Tibial artery (tissue), 4 donors: ENCODE measurements around the gene TMEM213.

ENCODE experiments used
- DNase-seq, 2 donors: peaks; one replicate each; pipeline ENCODE4 v3.0.0-alpha.2; 2019
- H3K27ac ChIP-seq, 2 donors: fragments of 200-600 bp; sonication (generic) in 1 of 2; 1 replicate in 1 of 2; 2 replicates in 1 of 2; pipeline ENCODE4 v1.5.1; 2018 to 2019; ENCODE audit warnings: mild to moderate bottlenecking in 1 of 2
- H3K27me3 ChIP-seq, 2 donors: fragments of 200-600 bp; sonication (generic) in 1 of 2; one replicate each; pipeline versions ENCODE4 v1.5.1 to v1.6.0; 2016 to 2019
- H3K36me3 ChIP-seq, 3 donors: fragments of 200-600 bp; sonication (generic) in 2 of 3; one replicate each; pipeline ENCODE4 v1.5.1; 2016 to 2019; ENCODE audit warnings: mild to moderate bottlenecking in 2 of 3
- H3K4me1 ChIP-seq, 4 donors: fragments of 200-600 bp; sonication (generic) in 2 of 4; 1 replicate in 3 of 4; 2 replicates in 1 of 4; pipeline ENCODE4 v1.5.1; 2016 to 2019
- H3K4me3 ChIP-seq, 2 donors: fragments of 200-600 bp; sonication (generic) in 1 of 2; 1 replicate in 1 of 2; 2 replicates in 1 of 2; pipeline ENCODE4 v1.5.1; 2018 to 2019; ENCODE audit warnings: mild to moderate bottlenecking in 2 of 2
- H3K9me3 ChIP-seq, 3 donors: fragments of 200-600 bp; sonication (generic) in 1 of 3; one replicate each; pipeline ENCODE4 v1.5.1; 2016 to 2019
- intact Hi-C: fragments of 100-400 bp; cut with DNase I; formaldehyde crosslinking; loops from one replicate; pipeline ENCODE4 v1.15.0; 2023; ENCODE audit warnings: low total_unique reads
- TF ChIP-seq, protein P1 (sequence below), 2 experiments: fragments of 200-600 bp in 1 of 2; fragments of 450-650 bp in 1 of 2; IDR thresholded peaks; one replicate each; pipeline ENCODE4 v1.5.1; 2017 to 2019; ENCODE audit warnings: antibody characterized with exemption in 2 of 2, mild to moderate bottlenecking in 1 of 2, moderate library complexity in 1 of 2

The TMEM213 gene

DNA sequence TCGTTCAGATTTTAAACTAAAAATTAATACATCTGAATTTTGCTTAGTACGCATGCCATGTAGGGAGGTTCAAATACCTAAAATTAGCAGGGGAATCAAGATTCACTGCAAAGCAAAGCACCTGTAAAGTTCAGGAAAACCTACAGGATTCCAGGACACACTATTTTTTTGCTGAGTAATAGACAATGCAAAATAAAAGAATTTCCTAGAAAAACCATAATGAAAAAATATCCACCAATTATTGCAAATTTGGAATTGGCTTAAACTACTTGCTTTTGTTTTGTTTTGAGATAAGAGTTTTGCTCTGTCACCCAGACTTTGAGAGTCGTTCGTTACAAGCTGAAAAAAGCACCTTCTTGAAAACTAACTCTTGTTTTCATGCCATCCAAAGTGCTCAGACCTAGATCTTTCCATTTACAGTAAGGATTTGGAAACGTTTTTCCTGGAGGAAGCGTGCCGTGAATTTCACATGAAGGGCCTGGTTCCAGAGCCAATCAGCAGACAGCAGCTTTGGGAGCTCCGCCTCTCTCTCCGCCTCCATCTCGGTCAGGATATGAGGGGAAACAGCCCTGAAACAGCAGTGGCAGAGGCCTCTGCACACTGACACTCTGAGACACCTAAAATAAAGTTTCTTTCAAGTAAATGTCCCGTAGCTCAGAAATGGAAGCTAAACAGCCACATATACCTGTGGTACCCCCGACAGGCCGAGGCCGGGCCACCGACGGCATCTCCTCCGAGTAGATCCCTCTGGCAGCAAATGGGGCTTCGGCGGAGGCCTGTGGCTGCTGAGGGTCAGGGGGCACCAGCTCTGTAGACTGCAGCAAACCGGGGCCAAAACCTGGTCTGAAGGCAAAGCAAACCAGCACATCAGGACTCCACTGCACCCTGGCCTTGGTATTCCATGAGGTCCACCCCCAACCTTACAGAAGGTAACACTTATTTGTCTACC lies 46.1 kb downstream of the TMEM213 start:
- intact Hi-C loops = no loop called here
- DNase-seq = no peak
- TF ChIP-seq, protein P1, sequence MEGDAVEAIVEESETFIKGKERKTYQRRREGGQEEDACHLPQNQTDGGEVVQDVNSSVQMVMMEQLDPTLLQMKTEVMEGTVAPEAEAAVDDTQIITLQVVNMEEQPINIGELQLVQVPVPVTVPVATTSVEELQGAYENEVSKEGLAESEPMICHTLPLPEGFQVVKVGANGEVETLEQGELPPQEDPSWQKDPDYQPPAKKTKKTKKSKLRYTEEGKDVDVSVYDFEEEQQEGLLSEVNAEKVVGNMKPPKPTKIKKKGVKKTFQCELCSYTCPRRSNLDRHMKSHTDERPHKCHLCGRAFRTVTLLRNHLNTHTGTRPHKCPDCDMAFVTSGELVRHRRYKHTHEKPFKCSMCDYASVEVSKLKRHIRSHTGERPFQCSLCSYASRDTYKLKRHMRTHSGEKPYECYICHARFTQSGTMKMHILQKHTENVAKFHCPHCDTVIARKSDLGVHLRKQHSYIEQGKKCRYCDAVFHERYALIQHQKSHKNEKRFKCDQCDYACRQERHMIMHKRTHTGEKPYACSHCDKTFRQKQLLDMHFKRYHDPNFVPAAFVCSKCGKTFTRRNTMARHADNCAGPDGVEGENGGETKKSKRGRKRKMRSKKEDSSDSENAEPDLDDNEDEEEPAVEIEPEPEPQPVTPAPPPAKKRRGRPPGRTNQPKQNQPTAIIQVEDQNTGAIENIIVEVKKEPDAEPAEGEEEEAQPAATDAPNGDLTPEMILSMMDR (IDR thresholded peaks at IDR 0.05) = no peak
- H3K36me3 ChIP-seq = no peaks in the 10 kb centered on the region
- H3K27ac ChIP-seq = no peak overlapping the region
- H3K4me1 ChIP-seq = no peaks in the 10 kb centered on the region
- no peaks in the 10 kb centered on the region for H3K27me3 ChIP-seq
- no peak overlapping the region for H3K4me3 ChIP-seq
- no peaks in the 10 kb centered on the region for H3K9me3 ChIP-seq

DNA sequence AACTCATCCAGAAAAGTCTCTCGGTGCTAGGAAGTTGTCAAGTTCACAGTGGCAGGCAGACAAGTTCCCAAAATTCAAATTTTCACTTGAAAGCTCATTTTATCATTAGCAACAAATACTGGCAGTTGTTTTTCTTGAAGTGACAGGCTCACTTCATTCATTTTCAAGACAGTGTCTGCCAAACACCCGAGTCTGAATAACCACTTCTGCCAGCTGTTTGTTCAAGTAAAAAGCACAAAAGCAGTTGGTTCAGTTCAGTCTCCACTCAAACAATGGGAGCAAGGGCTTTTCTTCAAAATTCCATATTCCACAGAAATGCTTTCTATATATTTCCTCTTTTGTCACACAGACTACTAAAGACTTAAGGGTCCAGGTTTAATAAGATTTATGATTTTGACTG lies 47.9 kb downstream of the TMEM213 start:
- Histone ChIP-seq H3K27me3 (no peaks in the 10 kb centered on the region), H3K27ac (no peak overlapping the region), H3K9me3 (no peaks in the 10 kb centered on the region), H3K4me1 (no peaks in the 10 kb centered on the region), H3K36me3 (no peaks in the 10 kb centered on the region), H3K4me3 (no peak overlapping the region)
- intact Hi-C loops = no loop called here
- TF ChIP-seq, protein P1 (IDR thresholded peaks at IDR 0.05) = no peak
- DNase-seq = no peak

DNA sequence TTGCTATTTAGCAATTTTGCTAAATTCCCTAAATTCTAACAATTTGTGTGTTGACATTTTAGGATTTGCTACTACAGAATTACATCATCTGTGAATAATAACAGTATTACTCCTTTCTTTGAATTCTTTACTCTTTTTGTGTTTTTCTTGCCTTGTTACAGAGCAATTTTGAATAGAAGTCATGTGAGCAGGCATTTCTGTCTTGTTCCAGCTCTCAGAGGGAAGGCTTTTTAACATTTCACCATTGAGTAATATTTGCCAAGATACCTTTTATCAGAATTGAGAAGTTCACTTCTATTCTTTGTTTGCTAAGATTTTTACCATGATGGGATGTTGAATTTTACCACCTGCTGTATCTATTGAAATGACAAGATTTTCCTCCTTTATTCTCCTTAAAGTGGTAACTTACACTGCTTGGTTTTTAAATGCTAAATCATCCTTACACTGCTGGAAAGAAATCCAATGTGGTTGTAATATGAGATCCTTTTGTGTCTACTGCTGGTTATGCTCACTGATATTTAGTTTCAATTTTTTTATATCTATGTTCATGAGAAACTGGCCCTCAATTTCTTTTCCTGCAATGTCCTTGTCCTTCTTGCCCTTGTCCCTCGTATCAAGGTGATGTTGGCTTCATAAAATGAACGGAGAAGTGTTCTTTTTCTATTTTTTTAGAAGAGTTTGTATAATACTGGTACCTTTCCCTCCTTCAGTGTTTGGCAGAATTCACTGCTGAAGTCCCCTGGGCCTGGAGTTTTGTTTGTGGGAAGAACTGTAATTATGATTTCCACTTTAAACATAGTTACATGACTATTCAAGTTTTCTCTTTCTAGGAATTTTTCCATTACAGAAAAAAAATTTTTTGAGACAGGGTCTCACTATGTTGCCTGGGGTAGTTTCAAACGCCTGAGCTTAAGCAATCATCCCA lies 50.5 kb downstream of the TMEM213 start:
- no peaks in the 10 kb centered on the region for H3K4me1 ChIP-seq
- TF ChIP-seq, protein P1 (IDR thresholded peaks at IDR 0.05) = no peak
- H3K9me3 ChIP-seq = no peaks in the 10 kb centered on the region
- H3K36me3 ChIP-seq = no peaks in the 10 kb centered on the region
- no peaks in the 10 kb centered on the region for H3K27me3 ChIP-seq
- intact Hi-C loops = no loop called here
- DNase-seq = no peak
- no peak overlapping the region for H3K27ac ChIP-seq
- H3K4me3 ChIP-seq = no peak overlapping the region

DNA sequence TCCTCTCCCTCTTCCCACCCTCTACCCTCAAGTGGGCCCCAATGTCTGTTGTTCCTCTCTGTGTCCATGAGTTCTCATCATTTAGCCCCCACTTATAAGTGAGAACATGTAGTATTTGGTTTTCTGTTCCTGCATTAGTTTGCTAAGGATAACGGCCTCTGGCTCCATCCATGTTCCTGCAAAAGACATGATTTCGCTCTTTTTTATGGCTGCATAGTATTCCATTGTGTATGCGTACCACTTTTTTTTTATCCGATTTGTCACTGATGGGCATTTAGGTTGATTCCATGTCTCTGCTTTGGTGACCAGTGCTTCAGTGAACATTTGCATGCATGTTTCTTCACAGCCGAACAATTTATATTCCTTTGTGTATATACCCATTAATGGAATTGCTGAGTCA lies 51.9 kb downstream of the TMEM213 start:
- Histone ChIP-seq H3K36me3 (no peaks in the 10 kb centered on the region), H3K27ac (no peak overlapping the region), H3K4me3 (no peak overlapping the region), H3K27me3 (no peaks in the 10 kb centered on the region), H3K9me3 (no peaks in the 10 kb centered on the region), H3K4me1 (no peaks in the 10 kb centered on the region)
- DNase-seq = no peak
- intact Hi-C loops = no loop called here
- TF ChIP-seq, protein P1 (IDR thresholded peaks at IDR 0.05) = no peak

DNA sequence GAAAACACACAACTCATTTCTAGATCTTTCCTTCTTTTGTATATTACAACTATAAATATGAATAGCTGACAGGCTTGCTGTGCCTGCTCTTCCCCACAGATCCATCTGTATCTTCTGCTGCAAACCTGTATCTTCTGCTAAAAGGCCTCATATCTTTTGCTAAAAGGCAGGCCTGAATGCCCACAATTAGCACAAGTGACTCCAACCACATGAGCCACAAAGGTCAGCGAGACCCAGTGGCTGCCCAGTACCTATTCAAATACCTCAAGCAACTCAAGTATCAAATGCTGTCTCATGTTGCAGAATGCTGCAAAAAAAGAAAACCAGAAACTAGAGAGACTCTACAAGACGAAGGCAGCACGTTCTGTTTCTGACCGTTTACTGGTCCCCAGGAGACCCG lies 54.7 kb downstream of the TMEM213 start:
- H3K27ac ChIP-seq = no peak overlapping the region
- H3K4me3 ChIP-seq = no peak overlapping the region
- no peaks in the 10 kb centered on the region for H3K9me3 ChIP-seq
- H3K27me3 ChIP-seq = no peaks in the 10 kb centered on the region
- no peak for DNase-seq
- H3K4me1 ChIP-seq = no peaks in the 10 kb centered on the region
- H3K36me3 ChIP-seq = no peaks in the 10 kb centered on the region
- TF ChIP-seq, protein P1 (IDR thresholded peaks at IDR 0.05) = no peak
- intact Hi-C loops = no loop called here
